Activated B cell treated with CpG ODN at 0.5 μM for 24 hours (primary cell): ENCODE data around the gene NBAS. TPM values are rescaled to one million over a fixed set of nuclear protein-coding genes. Genes with fewer than 3 reads are reported as not detected.

ENCODE experiments used
- ATAC-seq: fragments of 200-7000 bp; cut with Tn5 transposase; one replicate; pipeline ENCODE4 v1.10.0; 2021; ENCODE audit warnings: low read depth, mild to moderate bottlenecking, moderate library complexity
- CTCF ChIA-PET: fragments of 350-600 bp; sonication (Branson Sonifier 250); formaldehyde crosslinking; loops from one replicate; lab custom pipeline; 2021; ENCODE audit warnings: antibody characterized with exemption; lab: Charles Lee
- POLR2A ChIA-PET: fragments of 350-600 bp; sonication (Branson Sonifier 250); formaldehyde crosslinking; loops from one replicate; lab custom pipeline; 2021; ENCODE audit warnings: antibody characterized with exemption; lab: Charles Lee
- DNase-seq: peaks from one replicate; pipeline ENCODE4 v3.0.0; 2022
- H3K27ac Mint-ChIP-seq: one replicate; pipeline ENCODE4 v1.8.0; 2020; ENCODE audit warnings: mixed read lengths
- H3K27me3 Mint-ChIP-seq: one replicate; pipeline ENCODE4 v1.8.0; 2021; ENCODE audit warnings: mixed read lengths
- H3K36me3 Mint-ChIP-seq: one replicate; pipeline ENCODE4 v1.8.0; 2021; ENCODE audit warnings: low read depth, mixed read lengths
- H3K4me1 Mint-ChIP-seq: one replicate; pipeline ENCODE4 v1.8.0; 2021; ENCODE audit warnings: mixed read lengths
- H3K4me3 Mint-ChIP-seq: one replicate; pipeline ENCODE4 v1.8.0; 2020; ENCODE audit warnings: mild to moderate bottlenecking, mixed read lengths
- H3K9me3 Mint-ChIP-seq: one replicate; pipeline ENCODE4 v1.8.0; 2020; ENCODE audit warnings: mixed read lengths
- CTCF ChIP-seq: fragments of 200-600 bp; IDR thresholded peaks from one replicate; pipeline ENCODE4 v1.8.0; 2022; ENCODE audit warnings: antibody characterized with exemption, mild to moderate bottlenecking
- intact Hi-C: fragments of 100-400 bp; cut with micrococcal nuclease; formaldehyde crosslinking; loops from one replicate; pipeline ENCODE4 v1.15.1; 2024
- total RNA-seq: library from RNA; stranded (reverse); gene quantifications from 2 replicates; pipeline ENCODE4 v1.2.3, GENCODE V29; 2022

The NBAS gene
- total RNA-seq, 1 donor from 2014 or later, result 40.1 TPM

GRCh38 chr2:15561574-15562344, 625 bp upstream of the NBAS start:
- Mint-ChIP-seq H3K9me3 (no peaks in the 10 kb centered on the region), H3K4me3 (peak overlapping the region; percentile 100), H3K27ac (peak overlapping the region; percentile 89), H3K4me1 (peaks cover 31% of the 10 kb centered on the region), H3K36me3 (peaks cover 11% of the 10 kb centered on the region), H3K27me3 (peaks cover 3% of the 10 kb centered on the region)
- ChIA-PET CTCF (interaction anchor here (1.6 kb wide), 1 partner anchor 15 kb away, joined by 12 read pairs; no protein-coding TSS in a partner anchor), POLR2A (interaction anchor here (0.6 to 3.7 kb wide), 6 partner anchors 30 to 1061 kb away, joined by 3 to 19 read pairs (median 3); partner anchors contain the start of gene DDX1)
- no peak for DNase-seq
- no peak for TF ChIP-seq CTCF
- peak; percentile 13 for ATAC-seq
- intact Hi-C loops, result loop anchor here (1.0 kb wide), 1 partner anchor 30 kb away; the partner anchor contains the start of gene DDX1

- intact Hi-C loops, result no loop called here
- ChIA-PET POLR2A (interaction anchor here (0.5 to 3.7 kb wide), 3 partner anchors 12 to 33 kb away, joined by 3 to 19 read pairs (median 5); partner anchors contain the start of gene DDX1), CTCF (interaction anchor here (2.3 kb wide), 1 partner anchor 17 kb away, joined by 7 read pairs; no protein-coding TSS in a partner anchor)
- H3K27me3 Mint-ChIP-seq, result peaks cover 3% of the 10 kb centered on the region
- peak overlapping the region; percentile 89 for H3K27ac Mint-ChIP-seq
- H3K4me1 Mint-ChIP-seq, result peaks cover 31% of the 10 kb centered on the region
- no peaks in the 10 kb centered on the region for H3K9me3 Mint-ChIP-seq
- ATAC-seq, result peak; percentile 36
- no peak for TF ChIP-seq CTCF
- peaks cover 18% of the 10 kb centered on the region for H3K36me3 Mint-ChIP-seq
- peak overlapping the region; percentile 100 for H3K4me3 Mint-ChIP-seq
- no peak for DNase-seq
These were observed 770 bp downstream of the NBAS start for GRCh38 chr2:15560140-15560987.

GRCh38 chr2:15559379-15560139, 1.6 kb downstream of the NBAS start:
- H3K27me3 Mint-ChIP-seq, result peaks cover 3% of the 10 kb centered on the region
- H3K36me3 Mint-ChIP-seq, result peaks cover 21% of the 10 kb centered on the region
- peaks cover 31% of the 10 kb centered on the region for H3K4me1 Mint-ChIP-seq
- TF ChIP-seq CTCF, result no peak
- no peak overlapping the region for H3K27ac Mint-ChIP-seq
- ATAC-seq (no peak), DNase-seq (no peak)
- ChIA-PET CTCF (interaction anchor here (2.3 kb wide), 1 partner anchor 17 kb away, joined by 7 read pairs; no protein-coding TSS in a partner anchor), POLR2A (interaction anchor here (0.5 to 3.7 kb wide), 2 partner anchors 13 to 32 kb away, joined by 5 to 19 read pairs; partner anchors contain the start of gene DDX1)
- H3K4me3 Mint-ChIP-seq, result peak overlapping the region; percentile 47
- no peaks in the 10 kb centered on the region for H3K9me3 Mint-ChIP-seq
- intact Hi-C loops, result no loop called here

GRCh38 chr2:15557887-15558311, 3.2 kb downstream of the NBAS start:
- no peak for TF ChIP-seq CTCF
- intact Hi-C loops, result no loop called here
- Mint-ChIP-seq H3K27ac (no peak overlapping the region), H3K4me3 (no peak overlapping the region), H3K4me1 (peaks cover 31% of the 10 kb centered on the region), H3K9me3 (no peaks in the 10 kb centered on the region), H3K27me3 (no peaks in the 10 kb centered on the region), H3K36me3 (peaks cover 30% of the 10 kb centered on the region)
- ATAC-seq (no peak), DNase-seq (no peak)
- ChIA-PET CTCF (no interaction called here), POLR2A (no interaction called here)
